ENCODE data around the gene PTPRT. TPM values are rescaled to one million over a fixed set of nuclear protein-coding genes. Genes with fewer than 3 reads are reported as not detected.

Gene PTPRT
- total RNA-seq, 1 experiment from 2014 or later: 0.13 TPM

- no peak overlapping the region for H2BK120ac ChIP-seq (ENCODE audit: low read depth, low read length, poor library complexity, severe bottlenecking)
- H3K27ac ChIP-seq (ENCODE audit: insufficient read length, low read depth, low read length): no peak overlapping the region
- no peak overlapping the region for H3K4ac ChIP-seq (ENCODE audit: low read depth, low read length)
- peaks cover 21% of the 10 kb centered on the region in 2 experiments for H3K4me1 Mint-ChIP-seq
- H3K27ac Mint-ChIP-seq: no peak overlapping the region
- no peak for DNase-seq
- TF ChIP-seq CTCF (conservative IDR thresholded peaks at IDR 0.05): no peak
- H3K18ac ChIP-seq (ENCODE audit: insufficient read length, low read depth, low read length): no peak overlapping the region
- H3K4me3 Mint-ChIP-seq: no peak overlapping the region
- no peak overlapping the region for H2AFZ ChIP-seq (ENCODE audit: low read length)
- H4K8ac ChIP-seq (replicated peaks; ENCODE audit: insufficient read length, low read depth, low read length): no peak overlapping the region
- H3K9ac ChIP-seq (ENCODE audit: extremely low read depth, insufficient read length, low read length): no peak overlapping the region
- WGBS (ENCODE audit: extremely low coverage, insufficient read length, low lambda C conversion rate): no CpG with 5 or more reads among the region's 3 CpGs
- no peak overlapping the region for H4K91ac ChIP-seq (ENCODE audit: insufficient read length, low read depth, low read length)
- no peaks in the 10 kb centered on the region for H3K79me2 ChIP-seq (ENCODE audit: insufficient read depth, low read length)
- H3K56ac ChIP-seq (ENCODE audit: insufficient read length, low read depth, low read length): no peak overlapping the region
- no peaks in the 10 kb centered on the region for H3K9me3 ChIP-seq (ENCODE audit: control insufficient read depth, low read depth, low read length)
- no peak overlapping the region for H3K23ac ChIP-seq (ENCODE audit: insufficient read length, low read depth, low read length)
- peaks cover 6% of the 10 kb centered on the region for H3K27me3 Mint-ChIP-seq (ENCODE audit: low read depth)
- H4K20me1 ChIP-seq (ENCODE audit: control insufficient read depth, insufficient read depth, insufficient read length): no peaks in the 10 kb centered on the region
- H3K79me1 ChIP-seq (ENCODE audit: insufficient read depth, low read depth, low read length, poor library complexity, severe bottlenecking): no peaks in the 10 kb centered on the region
- H3K27me3 ChIP-seq (ENCODE audit: insufficient read depth, low read length): no peaks in the 10 kb centered on the region
- H3K14ac ChIP-seq (ENCODE audit: insufficient read depth, low read length): no peak overlapping the region
- no peaks in the 10 kb centered on the region; the same call in 1 of the 2 replicates for H3K4me1 ChIP-seq (ENCODE audit: insufficient read depth, low read length)
- no peaks in the 10 kb centered on the region for H3K23me2 ChIP-seq (ENCODE audit: insufficient read length, low read depth, low read length, poor library complexity, severe bottlenecking)
- H3K4me2 ChIP-seq (ENCODE audit: insufficient read depth, insufficient read length, low read length): no peak overlapping the region
- H2AK5ac ChIP-seq (ENCODE audit: insufficient read length, low read length): no peak overlapping the region
- no peak overlapping the region for H4K5ac ChIP-seq (ENCODE audit: insufficient read length, low read depth, low read length)
- H2BK5ac ChIP-seq (ENCODE audit: insufficient read length, low read length): no peak overlapping the region
- H3K9me3 Mint-ChIP-seq: peaks cover 0 to 2% of the 10 kb centered on the region in 2 experiments; a peak in 2 of 5 replicates
- no peaks in the 10 kb centered on the region for H3K36me3 Mint-ChIP-seq (ENCODE audit: insufficient read depth in 1 of 3, low read depth in 3 of 3)
- H3T11ph ChIP-seq (ENCODE audit: low read length): no peak overlapping the region
- no peak overlapping the region for H2BK20ac ChIP-seq (ENCODE audit: low read depth, low read length, poor library complexity, severe bottlenecking)
- H2BK12ac ChIP-seq (ENCODE audit: insufficient read length, low read depth, low read length): no peak overlapping the region
- no peak overlapping the region for H2BK15ac ChIP-seq (ENCODE audit: low read depth, low read length)
Observed at GRCh38 chr20:42313704-42314103, 876.0 kb downstream of the PTPRT start.
